HuH-7.5 (cell line): Measurements from ENCODE around the gene PSTK.

Experiments used
- DNase-seq: peaks from one replicate; pipeline ENCODE4 v3.0.0; 2011; ENCODE audit warnings: low spot score

The PSTK gene

DNA sequence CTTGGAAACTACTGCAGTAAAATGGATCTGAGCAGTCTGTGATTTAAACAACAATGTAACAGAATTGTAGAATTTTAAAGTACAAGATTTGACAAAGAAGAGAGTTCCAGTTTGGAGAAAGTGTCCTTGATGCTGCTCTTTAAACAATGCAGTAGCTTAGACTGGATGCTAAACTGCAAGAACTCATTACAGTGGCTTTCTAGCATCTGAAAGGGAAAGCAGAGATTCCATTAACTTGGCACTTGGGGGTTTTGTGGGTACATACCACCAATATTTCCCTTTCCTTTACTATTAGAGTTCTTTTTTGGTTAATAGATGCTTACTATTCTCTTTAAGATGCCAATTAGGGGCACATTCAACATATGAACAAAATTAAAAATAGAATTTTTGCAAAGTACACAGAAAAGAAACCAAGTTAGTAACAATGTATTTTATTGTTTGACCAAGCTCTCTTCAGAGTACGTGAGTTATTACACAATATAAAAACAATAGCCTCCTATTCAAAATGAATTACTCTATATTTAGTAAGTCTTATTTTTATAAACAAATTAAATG lies 11.9 kb downstream of the PSTK start:
- DNase-seq, result no peak

DNA sequence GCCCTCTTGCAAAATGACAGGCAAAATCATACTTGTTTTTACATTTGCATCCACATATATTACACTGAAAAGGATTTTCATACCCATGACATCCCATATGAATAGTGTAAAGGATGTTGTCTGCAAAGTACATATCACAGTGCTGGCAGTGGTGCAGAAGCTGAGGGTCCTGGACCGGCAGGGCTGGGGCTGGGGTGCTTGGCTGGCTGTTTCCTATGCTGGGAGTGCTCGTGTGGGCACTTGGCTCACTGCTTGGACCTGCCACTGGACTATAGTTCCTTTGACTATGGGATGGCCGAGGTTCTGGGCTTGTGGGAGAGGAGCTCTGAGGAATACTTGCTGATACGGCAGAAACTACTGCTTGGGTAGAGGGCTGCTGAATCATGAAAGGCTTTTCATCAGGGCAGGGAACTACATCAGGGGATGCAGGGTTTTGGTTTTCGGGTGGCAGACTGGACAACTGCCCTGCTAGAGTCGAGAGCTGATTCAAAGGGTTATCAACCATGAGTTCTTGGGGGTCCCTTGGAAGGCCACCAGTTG lies 13.7 kb downstream of the PSTK start:
- DNase-seq, result no peak

DNA sequence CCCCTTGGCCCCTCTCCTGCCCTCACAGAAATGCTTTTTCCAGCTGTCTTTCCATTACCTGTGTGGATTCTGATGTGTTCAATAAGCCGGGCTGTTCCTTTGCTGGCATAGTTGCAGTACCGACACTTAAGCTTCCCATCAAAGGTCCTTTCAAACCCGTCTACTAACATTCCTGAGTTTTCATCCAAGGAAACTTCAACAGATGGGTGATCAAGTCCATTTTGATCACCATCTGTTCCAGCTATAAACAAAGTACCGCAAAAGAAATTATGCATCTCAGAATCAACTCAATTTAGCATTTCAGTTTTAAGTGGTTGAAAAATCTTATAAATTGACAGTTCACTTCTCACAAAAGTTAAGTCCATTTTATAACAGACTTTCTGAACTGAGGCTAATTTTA lies 15.7 kb downstream of the PSTK start:
- no peak for DNase-seq

DNA sequence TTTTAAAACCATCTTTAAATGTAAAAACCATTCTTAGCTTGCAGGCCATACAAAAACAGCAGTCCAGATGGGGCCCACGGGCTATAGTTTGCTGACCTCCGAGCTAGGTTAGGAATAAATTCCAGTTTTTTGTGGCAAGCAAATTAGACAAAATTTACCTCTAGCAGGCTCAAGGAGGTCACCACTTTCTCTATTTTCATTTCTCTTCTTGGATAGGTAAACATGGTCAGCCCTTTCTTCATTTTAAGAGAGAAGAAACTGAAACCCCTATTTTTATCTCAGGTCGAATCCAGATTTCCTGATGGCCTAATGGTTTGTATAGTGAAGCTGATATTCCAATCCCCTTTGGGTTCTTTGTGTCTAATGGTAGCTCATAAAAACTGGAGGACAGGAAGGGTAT lies 17.7 kb downstream of the PSTK start:
- no peak for DNase-seq

DNA sequence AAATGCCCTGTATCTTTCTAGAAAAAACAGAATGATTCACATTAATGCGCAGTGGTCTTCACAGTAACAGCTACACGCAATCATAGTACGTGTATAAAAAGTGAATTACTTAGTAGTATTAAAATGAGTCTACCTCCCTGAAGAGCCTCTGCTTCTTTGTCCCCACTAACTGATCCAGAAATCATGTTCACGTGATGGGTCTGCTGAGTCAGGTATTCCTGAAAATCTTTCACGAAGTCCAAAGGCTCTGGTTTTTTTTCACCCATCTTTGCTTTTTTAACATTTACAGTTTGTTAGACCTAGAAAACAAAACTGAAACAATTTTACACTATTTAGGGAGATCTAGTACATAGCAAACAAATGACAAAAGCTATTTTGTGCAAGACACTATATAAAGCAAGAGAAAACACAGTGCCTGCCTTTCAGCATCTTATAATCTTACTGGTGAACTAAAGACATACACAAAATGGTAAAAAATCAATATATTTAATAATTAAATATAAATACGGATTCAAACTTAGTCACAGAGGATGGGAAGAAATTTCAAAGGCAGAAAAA lies 18.2 kb downstream of the PSTK start:
- DNase-seq, result no peak

DNA sequence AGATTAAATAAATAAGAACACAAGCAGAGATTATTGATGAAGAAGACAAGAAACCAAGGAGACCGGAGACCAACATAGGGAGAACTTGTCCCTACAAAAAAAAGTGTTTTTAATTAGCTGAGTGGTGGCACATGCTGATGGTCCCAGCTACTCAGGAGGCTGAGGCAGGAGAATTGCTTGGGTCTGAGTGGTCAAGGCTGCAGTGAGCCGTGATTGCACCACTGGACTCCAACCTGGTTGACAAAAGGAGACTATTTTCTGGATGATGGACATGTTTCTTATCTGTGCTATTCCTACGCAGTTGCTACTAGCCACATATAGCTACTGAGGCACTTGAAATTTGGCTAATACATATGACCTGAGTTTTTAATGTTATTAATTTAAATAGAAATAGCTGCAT lies 18.7 kb downstream of the PSTK start:
- DNase-seq, result no peak

DNA sequence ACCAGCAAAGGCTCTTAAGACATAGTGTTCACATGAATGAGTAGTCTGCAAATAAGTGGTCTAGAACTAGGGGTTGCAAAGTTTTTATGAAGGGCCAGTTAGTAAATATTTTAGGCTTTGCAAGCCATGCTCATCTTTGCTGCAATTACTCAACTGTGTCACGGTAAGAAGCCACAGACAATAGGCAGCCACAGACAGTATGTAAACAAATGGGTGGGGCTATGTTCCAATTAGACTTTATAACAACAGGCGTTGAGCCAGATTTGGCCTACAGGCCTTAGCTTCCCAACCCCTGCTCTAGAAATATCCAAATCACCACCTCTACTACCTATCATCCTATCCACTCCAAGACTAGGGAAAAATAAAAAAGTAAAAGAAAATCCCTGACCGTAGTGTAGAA lies 19.1 kb downstream of the PSTK start:
- DNase-seq, result no peak

DNA sequence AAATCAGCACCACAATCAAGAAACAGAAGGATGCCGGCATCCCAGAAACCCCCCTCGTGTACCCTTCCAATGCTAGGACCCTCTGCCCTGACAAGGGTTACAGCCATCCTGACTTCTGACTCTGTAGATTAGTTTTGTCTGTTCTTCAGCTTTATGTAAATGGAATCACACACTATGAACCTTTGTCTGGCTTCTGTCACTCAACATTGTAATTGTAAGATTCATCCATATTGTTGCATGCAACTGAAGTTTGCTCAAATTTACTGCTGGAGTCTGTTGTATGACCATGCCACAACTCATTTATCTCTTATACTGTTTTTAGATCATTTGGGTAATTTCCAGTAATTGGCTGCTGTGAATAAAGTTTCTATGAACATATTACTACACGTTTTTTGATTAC lies 20.0 kb downstream of the PSTK start:
- DNase-seq, result no peak

DNA sequence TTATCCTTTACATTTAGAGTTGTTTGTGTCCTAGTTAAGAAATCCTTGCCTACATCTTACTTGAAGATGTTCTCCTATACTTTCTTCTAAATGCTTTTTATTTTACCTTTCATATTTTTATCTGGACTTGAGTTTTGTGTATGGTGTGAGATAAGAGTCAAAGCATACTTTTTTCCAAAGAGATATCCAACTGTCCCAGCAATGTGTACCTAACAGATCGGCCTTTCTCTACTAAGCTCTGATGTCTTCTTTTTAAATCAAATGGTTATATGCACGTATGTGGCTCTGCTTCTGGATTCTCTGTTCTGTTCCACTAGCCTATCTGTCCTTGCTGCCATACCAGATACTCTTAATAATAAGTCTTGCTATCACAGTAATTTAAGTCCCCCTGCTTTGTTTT lies 21.2 kb downstream of the PSTK start:
- no peak for DNase-seq

DNA sequence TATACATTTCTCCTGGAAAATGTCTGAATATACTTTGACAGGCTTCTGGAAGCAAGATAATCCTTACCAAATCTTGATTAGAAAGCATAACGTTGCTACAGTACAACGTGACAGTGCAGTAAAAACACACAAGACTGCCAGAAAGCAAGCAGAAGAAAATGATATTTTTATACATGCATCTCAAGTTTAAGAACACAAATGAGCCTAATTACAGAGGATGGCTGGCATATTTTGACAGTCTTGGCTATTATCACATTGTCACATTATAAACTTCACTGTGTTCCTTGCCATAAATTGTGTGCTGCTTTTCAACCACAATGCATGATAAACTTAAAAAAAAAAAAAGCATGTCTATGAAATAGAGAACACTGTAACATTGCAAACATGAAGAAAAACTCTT lies 24.1 kb downstream of the PSTK start:
- DNase-seq, result no peak

DNA sequence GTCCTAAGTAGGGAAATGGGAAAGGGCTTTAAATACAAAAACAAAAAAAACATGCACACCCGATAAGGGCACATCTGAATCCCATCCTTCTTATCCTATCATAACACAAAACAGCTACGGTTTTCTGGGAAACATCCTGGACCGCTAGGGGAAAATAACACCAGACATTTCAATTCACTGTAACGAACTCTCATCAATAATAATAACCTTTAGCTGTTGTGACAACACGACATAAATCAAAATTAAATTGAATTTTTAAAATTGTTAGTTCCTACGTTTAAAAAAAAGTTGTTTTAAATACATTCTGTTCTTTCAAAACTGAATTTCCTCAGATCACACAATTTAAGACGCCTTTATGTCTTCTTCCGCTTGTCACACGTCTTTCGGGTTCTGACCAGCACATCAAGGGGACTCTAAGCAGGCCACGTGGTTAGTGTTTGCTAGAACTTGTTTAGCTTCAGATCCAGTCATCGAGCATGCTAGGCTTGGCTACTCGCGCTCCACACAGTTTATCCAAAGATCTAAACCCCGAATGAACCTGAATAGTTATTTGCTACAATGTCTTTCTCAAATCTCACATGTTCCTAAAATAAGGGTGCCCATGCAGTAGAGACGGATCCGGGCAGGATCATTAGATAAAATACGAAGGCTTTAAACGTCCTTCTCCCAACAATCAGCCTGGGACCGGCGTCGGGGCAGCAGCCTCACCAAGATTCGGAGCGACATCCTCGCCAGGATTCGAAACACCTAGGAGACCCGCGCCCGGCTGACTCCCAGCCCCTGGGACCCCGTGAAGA lies 27.6 kb downstream of the PSTK start:
- DNase-seq, result peak; percentile 42

DNA sequence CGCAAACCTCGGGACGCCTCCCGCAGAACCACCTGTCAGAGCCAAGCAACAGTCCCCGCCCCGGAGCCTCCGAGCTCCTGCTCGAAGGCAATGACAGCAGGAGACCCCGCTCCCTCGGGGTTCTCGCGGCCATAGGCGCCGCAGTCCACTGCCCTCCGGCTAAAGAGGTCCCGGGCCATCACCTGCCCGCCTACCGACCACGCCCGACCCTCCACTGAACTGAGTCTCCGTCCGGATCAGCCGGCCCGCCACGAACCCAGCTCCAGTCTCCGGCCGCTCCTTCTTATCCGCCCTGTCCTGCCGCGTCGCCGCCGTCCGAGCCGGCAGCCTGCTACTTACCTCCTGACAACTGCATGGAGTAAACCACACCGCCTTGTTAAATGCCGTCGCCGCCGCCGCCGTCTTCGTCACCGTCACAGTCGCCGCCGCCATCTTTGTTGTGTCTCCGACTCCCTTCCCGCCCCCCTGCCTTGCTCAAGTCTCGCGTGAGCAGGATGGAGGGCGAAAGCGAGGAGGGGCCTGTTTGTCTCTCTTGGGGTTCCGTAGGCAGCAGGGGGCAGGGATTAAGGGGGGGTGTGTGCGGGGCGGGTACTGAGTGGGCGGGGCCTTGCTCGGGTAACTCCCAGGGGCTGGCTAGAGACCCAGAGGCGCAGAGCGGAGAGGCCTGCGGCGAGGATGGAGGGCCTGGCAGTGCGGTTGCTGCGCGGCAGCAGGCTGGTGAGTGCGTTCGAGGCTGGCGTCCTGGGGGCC lies 28.3 kb downstream of the PSTK start, which contains the start of the genes ACADSB and IKZF5:
Gene ACADSB, plus strand, starts transcription at position 652 of the 750 bp plus-strand sequence. Its CDS starts 24 bp downstream, at position 676.
Gene IKZF5, minus strand, starts transcription at position 441 of the 750 bp plus-strand sequence. CDS start 10,170 bp downstream, outside the sequence.
- DNase-seq, result peak; percentile 94

DNA sequence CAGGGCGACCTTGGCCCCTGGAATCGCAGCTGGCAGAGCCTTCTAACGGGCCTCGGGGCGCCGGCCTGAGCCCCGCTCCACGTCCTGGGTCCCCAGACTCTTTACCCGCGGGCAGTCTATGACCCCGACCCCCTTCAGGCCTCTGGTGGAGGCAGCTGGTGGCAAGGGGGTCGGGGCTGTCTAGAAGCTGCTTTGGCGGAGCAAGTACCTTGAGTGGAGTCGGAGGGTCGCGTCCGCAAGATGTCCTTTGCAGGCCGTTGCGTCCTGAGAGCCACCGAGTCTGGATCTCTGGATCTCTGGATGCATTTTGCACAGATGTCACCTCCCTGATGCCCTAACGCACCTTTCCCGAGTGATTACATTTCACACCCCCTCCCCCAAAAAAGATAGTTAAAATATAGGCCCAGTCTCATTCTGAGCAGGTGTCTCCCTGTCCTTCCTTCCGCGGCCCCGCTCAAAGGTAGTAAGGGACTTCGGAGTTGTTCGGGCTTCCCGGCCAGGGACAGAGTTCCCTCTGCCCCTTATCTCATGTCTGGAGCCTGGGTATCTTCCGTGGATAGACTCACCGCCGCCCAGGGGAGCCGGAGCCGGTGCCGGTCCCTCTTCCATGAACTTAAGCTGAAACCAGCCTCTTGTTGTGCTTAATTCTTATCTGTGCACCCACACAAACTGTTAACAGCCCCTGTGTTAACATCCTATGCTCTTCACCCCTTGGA lies 29.1 kb downstream of the PSTK start:
- DNase-seq, result peak; percentile 52

DNA sequence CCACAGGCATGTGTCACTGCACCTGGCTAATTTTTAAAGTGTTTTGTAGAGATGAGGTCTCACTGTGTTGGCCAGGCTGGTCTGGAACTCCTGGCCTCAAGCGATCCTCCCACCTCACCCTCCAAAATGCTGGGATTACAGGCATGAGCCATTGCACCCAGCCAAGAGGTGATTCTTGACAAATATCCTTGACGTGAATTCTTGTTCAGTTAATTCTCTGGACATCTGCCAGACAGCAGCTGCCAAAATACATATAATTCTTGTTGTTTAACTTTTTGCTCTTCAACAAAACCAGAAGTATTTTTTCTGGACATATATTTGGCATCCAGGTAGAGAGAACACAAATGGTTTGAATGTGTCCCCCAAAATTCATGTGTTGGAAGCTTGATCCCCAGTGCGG lies 31.8 kb downstream of the PSTK start:
- no peak for DNase-seq

DNA sequence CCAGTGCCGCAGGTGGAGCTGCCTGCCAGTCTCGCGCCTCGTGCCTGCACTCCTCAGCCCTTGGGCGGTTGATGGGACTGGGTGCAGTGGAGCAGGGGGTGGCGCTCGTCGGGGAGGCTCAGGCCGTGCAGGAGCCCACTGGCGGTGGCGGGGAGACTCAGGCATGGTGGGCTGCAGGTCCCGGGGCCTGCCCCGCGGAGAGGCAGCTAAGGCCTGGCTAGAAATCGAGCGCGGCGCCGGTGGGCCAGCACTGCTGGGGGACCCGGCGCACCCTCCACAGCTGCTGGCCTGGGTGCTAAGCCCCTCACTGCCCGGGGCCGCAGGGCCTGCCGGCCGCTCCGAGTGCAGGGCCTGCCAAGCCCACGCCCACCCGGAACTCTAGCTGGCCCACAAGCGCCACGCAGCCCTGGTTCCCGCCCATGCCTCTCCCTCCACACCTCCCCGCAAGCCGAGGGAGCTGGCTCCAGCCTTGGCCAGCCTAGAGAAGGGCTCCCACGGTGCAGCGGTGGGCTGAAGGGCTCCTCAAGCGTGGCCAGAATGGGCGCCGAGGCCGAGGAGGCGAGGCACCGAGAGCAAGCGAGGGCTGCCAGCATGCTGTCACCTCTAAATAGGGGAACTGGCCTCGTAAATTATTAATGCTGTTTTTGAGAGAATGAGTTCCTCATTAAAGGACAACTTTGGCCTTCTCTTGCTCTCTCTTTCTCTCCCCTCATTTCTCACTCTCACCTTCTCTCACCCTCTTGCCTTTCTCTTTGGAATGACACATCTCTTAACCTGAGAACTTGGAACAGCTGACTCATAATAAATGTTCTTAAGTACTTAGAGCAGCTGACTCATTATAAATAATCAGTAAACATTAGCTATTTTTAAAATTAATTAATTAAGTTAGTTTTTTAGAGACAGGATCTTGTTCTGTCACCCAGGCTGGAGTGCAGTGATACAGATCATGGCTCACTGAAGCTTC lies 33.5 kb downstream of the PSTK start:
- no peak for DNase-seq

DNA sequence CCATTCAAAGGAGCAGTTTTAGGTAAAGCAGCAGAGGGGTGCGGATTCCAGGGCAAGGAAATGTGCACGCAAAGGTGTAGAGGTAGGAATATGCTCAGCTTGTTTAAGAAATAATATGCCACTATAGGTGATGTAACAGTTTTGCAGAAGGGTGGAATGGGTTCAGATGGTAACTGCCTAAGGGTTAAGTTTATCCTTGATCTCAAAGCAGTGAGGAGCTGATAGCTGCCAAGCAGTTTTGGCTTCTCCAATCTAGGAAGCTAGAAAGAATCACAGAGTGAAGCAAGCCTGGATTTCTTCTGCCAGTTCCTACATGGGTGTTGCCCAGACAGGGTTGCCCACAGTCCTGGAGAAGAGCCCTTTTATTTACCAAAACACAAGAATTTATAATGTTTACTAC lies 34.6 kb downstream of the PSTK start:
- no peak for DNase-seq

DNA sequence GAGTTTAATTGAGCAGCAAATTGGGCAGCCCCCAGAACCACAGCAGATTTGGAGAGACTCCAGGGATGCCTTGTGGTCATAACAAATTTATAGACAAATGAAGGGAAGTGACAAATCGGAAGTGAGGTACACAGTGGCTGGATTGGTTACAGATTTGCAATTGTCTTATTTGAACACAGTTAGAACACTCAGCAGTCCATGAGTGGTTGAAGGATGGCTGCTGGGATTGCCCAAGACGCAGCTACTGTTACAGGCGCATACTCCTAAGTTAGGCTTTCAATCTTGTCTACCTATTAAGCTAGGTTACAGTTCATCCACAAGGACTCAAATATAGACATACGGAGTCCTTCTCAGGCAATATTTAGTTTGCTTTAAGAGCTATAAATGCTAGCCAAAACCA lies 36.0 kb downstream of the PSTK start:
- DNase-seq, result no peak

DNA sequence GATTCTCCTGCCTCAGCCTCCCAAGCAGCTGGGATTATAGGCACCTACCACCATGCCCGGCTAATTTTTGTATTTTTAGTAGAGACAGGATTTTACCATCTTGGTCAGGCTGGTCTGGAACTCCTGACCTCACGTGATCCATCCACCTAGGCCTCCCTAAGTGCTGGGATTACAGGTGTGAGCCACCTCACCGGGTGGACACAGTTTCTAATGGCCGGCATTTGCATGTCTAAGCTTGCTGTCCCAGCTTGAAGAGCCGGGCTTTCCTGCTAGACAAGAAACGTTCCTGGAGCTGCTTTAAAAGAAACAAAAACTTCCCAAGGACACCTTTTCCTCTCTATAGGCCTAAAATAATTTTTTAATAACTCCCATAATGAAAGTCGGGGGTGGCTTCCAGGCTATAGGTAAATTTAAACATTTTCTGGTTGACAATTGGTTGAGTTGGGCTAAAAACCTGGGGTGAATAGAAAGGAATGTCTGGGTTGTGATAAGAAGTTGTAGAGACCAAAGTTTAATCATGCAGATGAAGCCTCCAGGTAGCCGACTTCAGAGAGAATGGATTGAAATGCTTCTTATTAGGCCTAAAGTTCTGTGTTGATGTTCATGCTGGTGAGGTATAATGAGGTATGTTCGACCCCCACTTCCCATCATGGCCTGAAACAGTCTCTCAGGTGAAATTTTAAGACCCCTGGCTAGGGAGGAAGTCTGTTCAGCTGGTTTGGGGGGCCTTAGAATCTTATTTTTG lies 37.4 kb downstream of the PSTK start:
- DNase-seq, result no peak

DNA sequence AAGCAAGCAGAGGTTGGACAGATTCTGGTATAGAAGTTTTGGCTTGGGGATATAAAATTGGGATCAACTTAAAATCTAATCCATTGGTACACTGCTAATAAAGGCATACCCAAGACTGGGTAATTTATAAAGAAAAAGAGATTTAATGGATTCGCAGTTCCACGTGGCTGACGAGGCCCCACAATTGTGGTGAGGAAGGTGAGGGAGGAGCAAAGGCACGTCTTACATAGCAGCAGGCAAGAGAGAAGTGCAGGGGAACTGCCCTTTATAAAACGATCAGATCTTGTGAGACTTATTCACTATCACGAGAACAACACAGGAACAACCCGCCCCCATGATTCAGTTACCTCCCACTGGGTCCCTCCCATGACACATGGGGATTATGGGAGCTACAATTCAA lies 38.3 kb downstream of the PSTK start:
- DNase-seq, result no peak

DNA sequence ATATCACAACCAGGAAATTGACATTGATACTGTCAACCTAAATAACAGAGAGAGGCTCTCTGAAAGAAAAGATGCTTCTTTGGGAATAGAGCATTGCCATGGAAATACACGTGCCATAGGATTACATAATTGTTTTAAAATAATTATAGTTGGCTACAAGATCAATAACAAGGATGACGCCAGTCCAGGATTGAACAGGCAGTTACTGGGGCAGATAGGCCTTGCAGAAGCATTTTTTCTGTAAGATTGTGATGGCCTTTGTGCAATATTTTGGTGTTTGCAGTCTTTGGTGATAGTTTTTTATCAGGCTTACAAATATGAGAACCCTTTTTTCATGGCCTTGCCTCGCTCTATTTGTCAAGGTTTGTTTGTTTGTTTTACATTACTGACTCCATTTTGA lies 39.1 kb downstream of the PSTK start:
- DNase-seq, result peak; percentile 34
